NCI-H82 treated with DMSO at 0.1 percent for 48 hours (cell line): ENCODE measurements around the gene ADGRG6.
A peak's percentile ranks its signal among the peaks of the same experiment; 100 is the strongest.

Experiments
- DNase-seq: peaks from one replicate; lab custom pipeline; 2025; ENCODE audit not compliant: unreplicated experiment; lab: John Stamatoyannopoulos, UW

Gene ADGRG6

GRCh38 chr6:142321451-142321850, 19.6 kb downstream of the ADGRG6 start:
- DNase-seq: no peak

DNA sequence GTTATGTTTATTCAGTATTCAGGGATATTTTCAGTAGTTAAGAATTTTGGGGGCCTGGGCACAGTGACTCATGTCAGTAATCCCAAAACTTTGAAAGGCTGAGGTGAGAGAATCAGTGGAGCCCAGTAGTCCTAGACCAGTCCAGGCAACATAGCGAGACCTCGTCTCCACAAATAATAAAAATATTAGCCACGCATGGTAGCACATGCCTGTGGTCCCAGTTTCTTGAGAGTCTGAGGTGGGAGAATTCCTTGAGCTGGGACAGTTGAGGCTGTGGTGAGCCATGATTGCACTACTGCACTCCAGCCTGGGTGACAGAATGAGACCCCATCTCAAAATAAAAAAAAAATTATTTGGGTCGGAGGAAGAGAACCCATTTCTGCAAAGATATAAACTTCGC, 20.3 kb downstream of the ADGRG6 start:
- no peak for DNase-seq

- DNase-seq: no peak
Measured at GRCh38 chr6:142322504-142323198, 20.8 kb downstream of the ADGRG6 start.

DNA sequence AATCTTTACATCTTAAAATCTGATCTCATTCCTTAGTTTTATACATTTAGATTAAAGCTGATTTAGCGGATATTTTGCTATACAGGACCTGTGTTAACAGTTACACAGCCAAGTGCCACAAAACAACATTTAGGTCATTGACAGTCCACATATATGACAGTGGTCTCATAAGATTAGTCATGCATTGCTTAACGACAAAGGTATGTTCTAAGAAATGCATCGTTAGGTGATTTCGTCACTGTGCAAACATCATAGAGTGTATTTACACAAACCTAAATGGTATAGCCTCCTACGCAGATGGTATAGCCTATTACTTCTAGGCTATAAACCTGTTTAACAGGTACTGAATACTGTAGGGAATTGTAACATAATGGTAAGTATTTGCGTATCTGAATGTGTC, 21.6 kb downstream of the ADGRG6 start:
- no peak for DNase-seq

DNA sequence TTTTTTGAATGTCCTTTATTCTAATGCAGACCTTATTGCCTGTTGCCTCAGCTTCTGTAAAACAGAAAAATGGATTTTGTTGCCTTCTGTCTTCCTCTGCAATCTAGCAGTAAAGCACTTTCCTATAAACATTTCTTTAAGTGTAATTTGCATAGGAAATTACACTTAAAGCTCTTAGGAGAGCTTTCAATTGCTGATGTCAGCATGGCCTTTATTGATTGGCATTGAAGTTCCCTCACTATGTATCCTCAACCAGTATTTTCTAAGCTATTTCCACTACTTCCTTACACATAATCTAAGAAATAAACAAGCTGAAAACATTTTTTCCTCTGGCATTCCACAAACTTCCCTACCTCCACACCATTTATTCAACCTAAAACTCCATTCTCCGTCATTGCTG, 22.3 kb downstream of the ADGRG6 start:
- DNase-seq: no peak

DNA sequence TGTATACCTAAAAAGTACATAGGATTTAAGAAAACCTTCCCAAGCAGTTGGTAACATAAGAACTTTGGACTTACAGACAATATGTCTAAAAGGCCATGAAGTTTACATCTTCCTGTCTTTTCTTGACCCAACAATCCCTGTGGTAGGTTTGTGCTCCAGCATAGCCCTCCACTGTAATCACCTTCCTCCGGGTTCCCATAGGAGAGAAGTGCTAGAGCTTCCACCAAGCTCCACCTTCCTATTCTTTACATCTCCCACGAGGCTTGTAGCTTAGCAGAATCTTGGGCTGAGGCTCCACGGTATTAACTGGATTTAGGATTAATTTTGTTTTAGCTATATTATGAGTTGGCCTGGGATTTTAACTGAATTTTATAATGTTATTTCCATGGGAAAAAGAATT, 23.3 kb downstream of the ADGRG6 start:
- peak; percentile 11 for DNase-seq

- no peak for DNase-seq
Measured at GRCh38 chr6:142326540-142326939, 24.7 kb downstream of the ADGRG6 start.

DNA sequence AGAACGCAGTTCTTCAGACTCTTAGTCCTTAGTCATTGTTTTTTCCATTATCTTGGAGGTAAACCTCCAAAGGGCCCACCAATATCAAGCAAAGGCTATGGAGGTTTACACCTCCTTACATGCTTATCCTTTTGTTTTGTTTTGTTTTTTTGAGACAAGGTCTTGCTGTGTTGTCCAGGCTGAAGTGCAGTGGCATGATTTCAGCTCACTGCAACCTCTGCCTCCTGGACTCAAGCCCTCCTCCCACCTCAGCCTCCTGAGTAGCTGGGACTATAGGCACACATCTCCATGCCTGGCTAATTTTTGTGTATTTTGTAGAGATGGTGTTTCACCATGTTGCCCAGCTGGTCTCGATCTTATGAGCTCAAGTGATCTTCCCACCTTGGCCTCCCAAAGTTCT, 26.3 kb downstream of the ADGRG6 start:
- DNase-seq: no peak

DNA sequence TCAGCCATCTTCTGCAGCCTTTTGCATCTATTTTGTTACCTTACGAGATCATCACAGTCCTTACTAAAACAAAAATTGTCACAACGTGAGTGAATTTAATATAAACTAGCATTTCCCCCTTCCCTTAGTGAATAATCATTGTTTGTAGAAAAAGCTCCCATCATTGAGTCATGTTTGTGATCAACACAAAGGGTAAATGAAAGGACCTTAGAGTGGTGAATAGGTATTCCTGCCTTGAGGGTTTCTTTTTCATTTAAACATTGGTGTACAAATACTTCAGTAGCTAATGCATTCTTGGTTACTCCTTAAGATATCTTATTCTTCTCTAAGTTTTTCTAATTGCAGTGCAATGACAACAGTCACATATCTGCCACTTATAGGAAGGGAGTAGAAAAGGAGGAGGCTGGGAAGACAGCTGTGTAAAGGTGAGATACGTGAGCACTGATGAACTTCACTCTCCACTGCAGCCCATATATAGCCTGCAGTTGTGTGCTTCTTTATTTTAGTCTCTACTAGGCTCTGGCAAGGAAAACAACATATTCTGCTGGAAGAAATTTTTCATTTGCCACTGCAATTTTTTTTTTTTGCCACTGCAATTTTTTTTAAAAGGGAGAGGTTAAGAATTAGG, 27.8 kb downstream of the ADGRG6 start:
- DNase-seq: no peak

DNA sequence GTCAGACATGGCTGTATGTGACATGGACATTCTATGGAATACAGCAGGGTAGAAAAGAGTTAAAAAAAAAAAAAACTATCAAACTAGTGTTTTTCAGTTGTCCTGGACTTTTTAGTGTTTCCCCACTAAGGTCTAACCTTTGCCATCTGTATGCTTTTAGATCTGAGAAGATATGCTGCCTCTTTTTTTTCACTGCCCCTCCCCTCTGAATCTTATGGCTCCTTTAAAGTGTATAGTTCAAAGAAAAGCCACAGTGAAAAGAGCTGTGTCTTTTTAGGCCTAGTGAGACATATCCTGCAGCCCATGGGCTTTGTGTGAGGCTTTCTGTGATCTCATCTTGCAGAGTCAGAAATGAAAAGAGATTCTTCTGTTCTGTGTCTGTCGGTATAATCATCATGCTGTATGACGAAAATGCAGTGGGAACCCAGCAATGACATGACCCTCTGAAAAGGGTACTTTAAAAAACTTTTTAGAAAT, 29.3 kb downstream of the ADGRG6 start:
- DNase-seq: no peak

DNA sequence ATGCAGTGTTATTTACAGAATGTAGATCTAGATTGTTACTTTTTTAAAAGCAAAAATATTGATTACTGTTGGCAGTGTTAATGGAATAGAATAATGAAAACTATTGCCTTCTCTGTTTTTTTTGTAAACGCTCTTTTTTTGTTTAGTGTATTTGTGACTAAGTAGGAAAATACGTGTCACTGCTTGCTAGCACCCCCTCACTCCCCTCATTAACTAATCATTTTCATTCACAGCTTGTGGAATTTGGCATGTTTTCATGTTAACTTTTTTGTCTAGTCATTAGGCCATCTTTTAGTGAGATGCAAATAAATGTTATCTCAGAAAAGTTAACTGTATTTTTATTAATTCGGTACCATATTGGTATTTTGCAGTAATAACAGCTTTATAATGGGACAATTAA, 29.8 kb downstream of the ADGRG6 start:
- no peak for DNase-seq

GRCh38 chr6:142332393-142333098, 30.7 kb downstream of the ADGRG6 start:
- DNase-seq: no peak

GRCh38 chr6:142333431-142333830, 31.6 kb downstream of the ADGRG6 start:
- no peak for DNase-seq

DNA sequence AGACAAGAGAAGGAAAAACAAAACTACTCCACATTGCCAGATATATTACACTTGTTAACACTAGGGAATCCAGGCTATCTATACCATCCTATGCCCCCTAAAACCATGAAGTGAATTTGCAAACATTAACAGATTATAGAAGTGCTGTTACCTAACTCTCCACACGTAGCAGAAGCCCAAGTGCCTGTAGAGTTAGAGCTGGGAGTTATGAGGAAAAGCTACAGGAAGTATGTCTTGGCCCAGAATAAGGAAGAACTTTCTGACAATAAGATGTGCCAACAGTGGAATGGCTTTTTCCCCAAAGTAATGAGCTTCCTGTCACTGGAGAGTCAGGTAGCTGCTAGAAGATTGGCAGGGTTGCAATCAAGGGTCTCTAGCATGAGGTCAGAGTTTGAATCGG, 32.5 kb downstream of the ADGRG6 start:
- no peak for DNase-seq

DNA sequence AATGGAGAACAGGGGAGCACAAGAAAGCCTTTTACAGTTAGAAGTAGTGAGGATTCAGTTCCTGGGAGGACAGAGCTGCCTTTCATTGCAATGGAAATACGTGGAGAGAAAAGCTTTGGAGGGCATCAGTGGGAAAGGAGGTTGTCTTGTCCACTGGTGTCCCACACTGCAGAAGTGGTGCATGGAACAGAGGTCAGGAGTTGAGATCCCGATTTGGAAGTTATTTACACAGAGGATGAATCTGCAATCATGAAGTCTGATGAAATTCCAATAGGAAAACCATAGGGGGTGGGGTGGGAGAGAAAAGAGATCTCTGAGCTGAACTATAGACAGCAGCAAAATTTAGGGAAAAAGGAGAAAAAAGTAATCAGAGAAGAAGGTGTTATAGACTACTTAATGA, 33.6 kb downstream of the ADGRG6 start:
- DNase-seq: no peak

DNA sequence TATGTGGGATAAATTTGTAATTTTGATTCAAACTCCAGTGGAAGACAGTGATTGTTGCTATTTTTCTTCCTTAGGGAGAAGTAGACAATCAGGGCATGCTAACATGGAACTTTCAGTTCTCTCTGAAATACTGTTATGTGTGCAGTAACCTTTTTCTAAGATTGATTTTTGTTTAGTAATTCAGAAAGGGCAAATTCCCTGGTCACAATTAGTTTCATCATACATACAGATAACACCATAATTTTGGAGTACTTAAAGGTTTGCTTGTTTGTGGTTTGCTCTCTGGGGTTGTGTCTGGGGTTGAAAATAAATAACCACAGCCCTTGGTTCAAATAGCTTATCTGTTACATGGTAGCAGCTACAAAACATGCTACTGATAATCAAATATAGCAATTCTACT, 34.4 kb downstream of the ADGRG6 start:
- no peak for DNase-seq

DNA sequence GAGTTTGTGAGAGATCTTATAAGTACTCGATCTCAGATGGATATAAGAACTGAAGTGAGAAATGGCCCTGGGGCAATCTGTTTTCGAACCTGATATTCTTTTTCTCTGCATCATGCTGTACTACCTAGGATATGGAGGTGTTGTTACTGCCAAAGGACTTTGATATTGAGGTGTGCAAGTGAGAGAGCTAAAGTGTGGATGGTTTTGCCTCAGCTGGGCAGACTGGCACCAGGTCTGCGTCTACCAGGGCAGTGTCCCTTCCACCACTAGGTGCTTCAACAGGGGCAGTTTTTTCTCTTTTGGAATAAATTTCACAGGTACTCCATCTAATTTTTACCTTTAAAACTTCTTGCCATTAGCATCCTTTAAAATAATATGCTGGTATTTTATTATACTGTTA, 35.0 kb downstream of the ADGRG6 start:
- DNase-seq: no peak

DNA sequence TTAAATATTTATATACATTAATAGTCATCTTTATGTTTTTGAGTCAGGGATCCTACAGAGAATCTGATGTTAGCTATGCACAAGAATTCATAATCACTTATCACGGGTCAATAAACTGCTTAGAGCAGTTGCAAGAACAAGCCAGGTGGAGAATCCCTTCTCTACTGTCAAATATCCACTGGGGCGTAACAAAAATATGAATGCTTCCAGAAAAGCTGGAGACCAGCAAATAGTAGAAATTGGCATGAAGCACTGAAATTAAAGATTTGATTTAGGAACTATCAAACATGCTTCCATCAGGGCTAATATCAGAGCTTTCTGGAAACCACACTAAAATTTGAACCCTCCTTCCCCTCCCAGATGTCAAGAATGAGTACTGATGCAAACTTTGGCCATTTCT, 37.3 kb downstream of the ADGRG6 start:
- no peak for DNase-seq

DNA sequence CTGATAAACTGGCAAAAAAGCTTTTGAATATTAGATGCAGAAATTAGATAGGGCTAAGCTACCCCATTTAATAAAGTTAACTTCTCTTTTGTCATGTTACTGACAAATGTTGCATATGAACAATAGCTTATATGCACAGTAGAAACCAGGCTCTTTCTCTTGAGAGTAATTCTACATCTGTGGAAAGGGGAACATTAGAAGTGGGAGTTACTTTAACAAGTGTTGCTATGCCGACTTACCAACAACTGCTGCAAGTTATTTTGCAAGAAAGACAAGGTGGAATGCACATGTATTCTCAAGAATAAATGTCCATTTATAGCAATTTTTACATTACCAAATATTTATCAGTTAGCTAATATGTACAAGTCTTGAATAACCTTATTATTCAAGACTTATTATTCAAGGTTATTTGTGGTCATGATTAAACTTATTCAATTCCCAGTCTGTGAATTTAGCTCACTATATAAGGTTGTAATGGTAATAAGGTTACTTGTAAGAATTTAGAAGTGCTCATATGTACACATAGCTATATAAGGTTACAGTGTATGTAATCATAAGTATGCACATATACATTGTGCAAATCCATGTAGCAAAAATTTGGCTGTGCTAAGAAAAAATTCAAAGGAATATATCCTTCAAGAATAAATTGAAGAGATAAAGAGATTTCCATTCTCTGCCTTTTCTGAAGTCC, 38.3 kb downstream of the ADGRG6 start:
- DNase-seq: no peak

GRCh38 chr6:142341855-142342330, 40.1 kb downstream of the ADGRG6 start:
- no peak for DNase-seq

GRCh38 chr6:142342986-142343385, 41.2 kb downstream of the ADGRG6 start:
- DNase-seq: no peak

DNA sequence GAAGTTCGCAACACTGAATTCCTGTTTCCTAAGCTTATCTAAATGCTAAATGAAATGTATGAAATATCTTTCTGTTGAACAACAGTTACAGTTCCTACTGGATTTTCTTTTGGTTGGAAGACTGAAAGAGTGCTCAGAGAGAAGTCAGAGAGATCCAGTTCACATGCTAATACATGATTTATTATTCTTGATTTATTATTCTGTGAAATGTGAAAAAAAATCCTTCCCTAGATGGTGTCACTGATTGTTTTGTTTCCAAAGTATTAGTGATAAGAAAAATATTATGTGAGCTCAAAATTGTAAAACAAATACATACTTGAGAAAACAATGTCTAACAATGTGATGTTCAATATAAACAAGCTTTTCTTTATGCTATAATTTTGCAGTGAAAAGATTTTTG, 42.1 kb downstream of the ADGRG6 start:
- DNase-seq: no peak
